GM18499 (cell line): ENCODE measurements around the gene PDLIM7.

Experiments
- ATAC-seq: cut with Tn5 transposase; IDR thresholded peaks from one replicate; pipeline ENCODE4 v1.9.1; 2021; ENCODE audit warnings: moderate number of reproducible peaks; ENCODE audit not compliant: insufficient read depth, unreplicated experiment

Gene PDLIM7

DNA sequence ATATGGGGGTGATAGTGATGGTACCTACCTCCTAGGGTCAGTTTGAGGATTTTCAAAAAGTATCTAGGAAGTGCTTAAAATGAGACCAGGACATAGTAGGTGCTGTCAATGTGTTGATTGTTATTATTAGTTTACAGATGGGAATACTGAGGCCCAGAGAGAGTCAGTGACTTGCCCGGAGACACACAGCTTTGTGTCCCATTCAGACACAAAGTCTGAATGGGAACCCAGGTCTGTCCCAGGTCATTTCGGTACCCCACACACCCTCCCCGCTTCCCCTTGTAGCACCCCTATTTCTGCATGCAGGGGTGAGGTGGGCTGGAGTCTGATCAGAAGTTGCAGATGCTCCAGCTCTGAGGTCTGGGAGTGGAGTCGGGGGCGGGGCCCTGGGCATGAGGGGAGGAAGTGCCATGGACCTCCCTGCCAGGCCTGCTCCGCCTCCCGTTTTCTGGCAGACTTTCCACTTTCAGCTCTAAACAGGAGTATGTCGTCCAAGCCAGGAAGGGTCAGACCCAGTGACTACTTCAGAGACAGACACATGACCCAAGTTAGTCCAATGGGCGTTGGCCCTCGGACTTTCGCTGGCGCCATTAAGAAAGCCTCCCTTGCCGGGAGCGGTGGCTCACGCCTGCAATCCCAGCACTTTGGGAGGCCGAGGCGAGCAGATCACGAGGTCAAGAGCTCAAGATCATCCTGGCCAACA, 20.7 kb downstream of the PDLIM7 start:
- no peak for ATAC-seq

DNA sequence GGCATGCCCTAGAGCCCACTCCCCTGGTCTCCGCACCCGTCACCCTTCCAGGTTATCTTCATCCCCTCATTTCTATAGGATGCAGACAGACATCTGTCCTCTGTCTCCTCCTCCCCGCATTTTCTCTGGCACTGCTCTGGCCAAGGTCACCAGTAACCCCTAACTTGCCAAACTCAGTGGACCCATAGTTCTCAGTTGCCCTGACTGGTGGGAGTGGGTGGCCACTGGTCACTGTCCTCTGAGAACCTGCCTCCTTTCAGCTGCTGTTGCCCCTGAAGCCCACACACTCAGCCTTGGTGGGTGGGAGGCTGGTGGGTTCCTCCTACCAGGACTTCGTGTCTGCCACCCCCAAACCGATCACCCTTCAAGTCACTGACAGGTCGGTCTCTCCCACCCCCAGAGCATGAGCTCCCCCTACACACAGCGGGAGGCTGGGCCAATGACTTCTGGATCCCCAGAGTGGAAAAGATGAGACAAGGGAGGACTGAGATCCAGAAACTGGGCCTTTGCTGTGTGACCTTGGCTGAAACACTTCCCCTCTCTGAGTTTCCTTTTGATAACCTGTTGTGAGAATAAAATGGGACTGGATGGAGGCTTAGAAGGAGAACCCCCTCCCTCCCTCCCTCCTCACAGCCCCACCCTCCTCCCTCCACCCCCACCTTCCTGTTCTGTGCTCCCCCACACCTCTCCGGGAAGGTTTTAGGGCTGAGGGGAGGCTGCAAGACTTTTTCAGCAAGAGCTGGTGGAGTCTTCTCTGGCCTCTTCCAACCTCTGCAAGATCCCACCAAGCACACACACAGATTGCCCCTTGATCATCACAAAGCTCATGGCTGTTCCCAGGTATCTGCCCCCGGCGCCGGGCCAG, 21.6 kb downstream of the PDLIM7 start:
- ATAC-seq = no peak

DNA sequence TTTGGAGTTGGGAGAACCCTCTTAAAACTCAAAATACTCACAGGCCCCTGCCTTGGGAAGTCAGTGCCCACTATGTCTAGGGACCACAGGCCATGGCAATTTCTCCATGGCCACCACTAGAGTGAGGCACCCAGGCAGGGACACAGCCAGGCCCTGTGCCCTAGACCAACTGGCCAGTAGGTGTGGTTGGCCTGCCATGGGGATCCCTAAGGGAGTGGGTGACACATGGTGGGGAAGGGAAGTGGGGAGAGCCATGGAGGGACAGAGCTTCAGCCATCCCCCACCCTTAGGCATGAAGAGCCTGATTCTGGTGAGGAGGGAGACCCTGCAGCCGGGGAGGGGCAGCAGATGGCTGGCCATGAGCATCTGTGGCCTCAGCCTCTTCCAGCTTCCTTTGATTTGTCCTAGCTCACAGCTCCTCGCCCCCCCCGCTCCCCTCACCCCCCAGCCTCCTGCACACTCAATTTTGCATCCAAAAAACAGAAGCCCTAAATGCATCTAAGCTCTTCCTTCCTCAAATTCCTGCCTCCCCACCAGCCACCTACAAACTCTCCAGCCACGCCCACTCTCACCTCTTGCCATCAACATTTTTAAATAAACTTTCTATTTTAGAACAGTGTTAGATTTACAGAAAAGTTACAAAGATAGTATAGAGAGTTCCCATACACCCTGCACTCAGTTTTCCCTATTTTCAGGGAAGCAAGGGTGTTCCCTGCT, 22.4 kb downstream of the PDLIM7 start:
- no peak for ATAC-seq

DNA sequence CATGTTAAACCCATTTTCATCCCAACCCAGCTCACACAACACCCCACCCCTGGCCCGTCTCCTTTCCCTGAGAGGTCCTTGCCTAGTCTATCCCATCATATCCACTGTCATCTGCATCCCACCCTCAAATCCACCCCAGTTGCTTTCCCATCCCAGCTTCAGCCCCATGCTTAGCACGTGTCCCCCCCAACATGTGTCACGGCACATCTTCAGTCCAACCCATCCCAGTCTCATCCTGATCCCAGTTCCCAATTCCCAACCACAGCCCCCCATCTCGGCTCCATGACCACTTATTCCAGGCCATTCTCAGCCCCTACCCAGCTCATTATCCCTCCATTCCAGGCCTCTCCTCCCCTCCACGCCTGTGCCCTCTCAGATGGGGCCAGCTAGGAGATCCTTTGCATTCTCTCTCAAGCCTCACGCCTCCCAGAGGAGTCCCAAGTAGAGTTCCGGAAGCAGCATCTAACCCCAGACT, 23.4 kb downstream of the PDLIM7 start:
- ATAC-seq = no peak

- ATAC-seq = no peak
Measured at GRCh38 chr5:177473443-177474001, 23.9 kb downstream of the PDLIM7 start, which contains the start of gene DBN1. TSS of gene DBN1 (minus strand) at chr5:177473634. CDS start at chr5:177473521, 113 bp downstream.

DNA sequence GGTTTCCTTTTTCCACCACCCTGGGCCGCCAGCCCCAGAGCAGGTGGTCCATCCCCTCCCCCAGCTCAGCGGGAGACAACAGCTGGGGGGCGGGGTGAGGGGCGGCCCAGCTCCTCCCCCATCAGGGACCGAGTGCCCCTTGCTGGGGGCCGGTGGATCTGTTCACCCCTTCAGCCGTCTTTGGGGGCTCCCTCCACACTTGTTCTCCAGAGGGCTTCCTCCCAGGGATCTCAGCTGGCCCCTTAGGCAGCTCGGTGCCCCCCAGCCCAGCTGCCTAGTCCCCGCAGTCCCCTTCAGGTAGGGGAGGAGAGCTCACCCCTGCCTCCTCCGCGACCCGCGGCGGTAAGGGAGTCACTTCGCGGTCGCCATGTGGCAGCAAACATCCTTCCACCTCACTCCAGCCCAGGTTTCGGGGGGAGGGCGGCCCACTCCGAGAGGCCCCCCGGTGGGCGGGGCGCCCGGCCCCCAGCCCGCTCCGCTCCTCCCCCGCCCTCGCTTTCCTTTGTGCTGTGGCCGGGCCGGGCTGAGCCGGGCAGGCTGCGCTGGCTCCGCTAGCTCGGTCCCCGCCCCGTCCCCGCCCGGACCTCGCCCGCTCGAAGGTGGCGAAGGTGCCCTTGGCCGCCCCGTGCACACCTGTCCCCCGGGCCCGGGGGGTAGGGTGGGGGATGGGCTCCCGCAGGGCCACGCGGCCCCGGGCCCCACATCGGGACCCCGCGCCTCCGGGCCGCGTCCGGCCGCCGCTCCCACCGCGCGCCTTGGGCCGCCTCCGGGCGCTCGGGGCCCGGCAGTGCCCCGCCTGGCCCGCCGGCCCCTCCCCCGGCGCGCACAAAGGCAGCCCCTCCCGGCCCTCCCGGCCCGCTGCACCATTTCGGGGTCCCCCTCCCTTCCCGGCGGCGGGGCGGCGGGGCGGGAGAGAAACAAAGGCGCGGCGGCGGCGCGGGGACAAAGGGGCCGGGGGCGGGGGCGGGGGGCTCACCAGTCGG, 24.7 kb downstream of the PDLIM7 start:
- no peak for ATAC-seq

DNA sequence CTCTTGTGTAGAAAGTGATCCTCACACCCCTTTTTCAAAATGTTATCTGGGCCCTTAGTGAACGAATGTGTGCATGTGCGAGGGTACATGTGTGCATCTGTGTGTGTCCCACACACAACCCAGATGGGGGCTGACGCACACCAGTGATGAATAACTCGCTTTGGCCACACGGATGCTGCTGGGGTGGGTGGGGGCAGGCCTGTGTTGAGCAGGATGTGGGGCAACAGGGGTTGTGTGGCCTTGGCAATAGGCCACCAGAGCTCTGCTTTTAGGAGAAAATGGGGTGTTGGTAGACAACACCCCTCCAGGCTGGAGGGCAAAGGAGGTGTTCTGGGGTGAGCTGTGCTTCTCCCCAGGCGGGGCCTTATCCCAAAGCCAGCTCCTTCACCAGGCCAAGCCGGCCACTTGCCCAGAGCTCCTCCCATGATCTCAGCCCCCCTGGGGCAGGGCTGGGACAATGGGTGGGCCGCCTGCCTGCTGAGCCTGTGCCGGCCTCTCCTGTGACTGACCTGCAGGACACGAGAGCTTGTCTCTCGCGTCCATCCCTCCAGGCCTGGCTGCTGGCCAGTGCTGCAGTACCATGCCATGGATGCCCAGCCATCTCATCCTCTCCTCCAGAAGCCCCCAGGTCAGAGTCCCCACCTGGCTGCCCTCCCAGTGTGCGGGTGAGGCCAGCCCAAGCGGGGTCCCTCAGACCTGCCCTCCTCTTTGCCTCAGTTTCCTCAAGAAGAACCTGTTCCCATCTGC, 25.6 kb downstream of the PDLIM7 start:
- ATAC-seq = no peak

- no peak for ATAC-seq
Measured at GRCh38 chr5:177470759-177471536, 26.5 kb downstream of the PDLIM7 start.

GRCh38 chr5:177469750-177470525, 27.5 kb downstream of the PDLIM7 start:
- ATAC-seq = no peak

GRCh38 chr5:177468685-177469628, 28.4 kb downstream of the PDLIM7 start:
- no peak for ATAC-seq

- no peak for ATAC-seq
Measured at GRCh38 chr5:177468329-177468684, 29.1 kb downstream of the PDLIM7 start.

- ATAC-seq = no peak
Measured at GRCh38 chr5:177467436-177467835, 30.0 kb downstream of the PDLIM7 start.

GRCh38 chr5:177466861-177467260, 30.5 kb downstream of the PDLIM7 start:
- ATAC-seq = no peak

DNA sequence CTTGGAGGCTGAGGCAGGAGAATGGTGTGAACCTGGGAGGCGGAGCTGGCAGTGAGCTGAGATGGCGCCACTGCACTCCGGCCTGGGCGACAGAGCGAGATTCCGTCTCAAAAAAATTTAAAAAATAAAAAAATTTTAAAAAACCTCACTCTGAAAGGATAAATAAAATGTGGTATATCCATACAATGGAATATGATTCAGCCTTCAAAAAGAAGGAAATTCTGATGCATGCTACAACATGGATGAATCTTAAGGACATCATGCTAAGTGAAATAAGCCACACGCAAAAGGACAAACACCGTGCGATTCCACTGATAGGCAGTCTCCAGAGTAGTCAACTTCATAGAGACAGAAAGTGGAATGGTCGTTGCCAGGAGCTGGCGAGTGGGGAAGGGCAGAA, 32.4 kb downstream of the PDLIM7 start:
- ATAC-seq = no peak

DNA sequence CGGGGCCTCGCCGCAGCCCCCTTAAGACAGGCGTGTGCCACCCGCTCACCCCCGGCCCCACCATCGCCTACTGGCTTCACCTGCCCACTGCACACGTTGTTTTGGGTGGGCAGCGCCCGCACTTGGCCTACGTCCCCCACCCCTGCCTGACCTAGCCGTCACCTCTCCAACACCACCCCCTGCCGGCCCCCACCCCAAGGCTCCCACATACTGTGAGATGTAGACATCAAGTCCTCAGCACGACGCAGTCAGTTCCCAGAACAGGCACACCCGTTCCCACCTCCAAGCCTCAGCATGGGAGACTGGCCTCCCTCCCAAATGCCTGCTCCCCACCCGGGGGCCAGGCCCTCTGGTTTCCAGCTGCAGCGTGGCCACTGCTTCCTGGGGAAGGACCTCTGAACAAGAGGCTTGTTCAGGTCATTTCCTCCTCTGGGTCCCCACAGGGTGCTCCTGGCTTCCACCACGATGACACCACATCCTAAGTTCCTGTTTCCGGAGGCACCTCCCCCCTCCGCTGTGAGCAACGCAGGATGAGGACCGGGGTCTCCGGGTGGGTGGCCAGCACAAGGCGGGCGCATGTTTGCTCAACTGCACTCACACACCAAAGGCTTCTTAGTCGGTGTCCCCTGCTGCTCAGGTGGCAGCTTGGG, 35.3 kb downstream of the PDLIM7 start:
- ATAC-seq = no peak
